BE2C (cell line): ENCODE data around the gene TNNC2.

Source experiments
- DNase-seq: peaks from one replicate; pipeline ENCODE4 v3.0.0-alpha.2; 2020
- H3K27me3 ChIP-seq: fragments of 250-450 bp; sonication (Bioruptor Pico); 2 replicates; pipeline ENCODE4 v1.5.1; 2020; ENCODE audit warnings: mild to moderate bottlenecking
- H3K36me3 ChIP-seq: fragments of 250-450 bp; sonication (Bioruptor Pico); 2 replicates; pipeline ENCODE4 v1.5.1; 2020; ENCODE audit warnings: mild to moderate bottlenecking
- H3K4me1 ChIP-seq: fragments of 250-450 bp; sonication (Bioruptor Pico); 2 replicates; pipeline ENCODE4 v1.5.1; 2020
- H3K4me3 ChIP-seq: 2 replicates; pipeline ENCODE4 v1.5.1; 2011; ENCODE audit warnings: low read depth, low read length
- H3K9me3 ChIP-seq: fragments of 250-450 bp; sonication (Bioruptor Pico); 2 replicates; pipeline ENCODE4 v1.5.1; 2020
- CTCF ChIP-seq: IDR thresholded peaks from 2 replicates; pipeline ENCODE4 v1.5.1; 2012; ENCODE audit warnings: mild to moderate bottlenecking, low read depth, low read length

TNNC2 gene

GRCh38 chr20:45781391-45781931, 45.7 kb downstream of the TNNC2 start:
- no peaks in the 10 kb centered on the region for H3K4me1 ChIP-seq
- no peak for TF ChIP-seq CTCF
- no peak overlapping the region for H3K4me3 ChIP-seq
- no peak for DNase-seq
- H3K9me3 ChIP-seq, result no peaks in the 10 kb centered on the region
- H3K27me3 ChIP-seq, result no peaks in the 10 kb centered on the region
- H3K36me3 ChIP-seq, result no peaks in the 10 kb centered on the region

- Histone ChIP-seq H3K9me3 (no peaks in the 10 kb centered on the region), H3K27me3 (peaks cover 10% of the 10 kb centered on the region), H3K36me3 (no peaks in the 10 kb centered on the region), H3K4me3 (no peak overlapping the region), H3K4me1 (no peaks in the 10 kb centered on the region)
- DNase-seq, result no peak
- no peak for TF ChIP-seq CTCF
These were observed 47.0 kb downstream of the TNNC2 start for GRCh38 chr20:45780159-45780558.

GRCh38 chr20:45779011-45779915, 47.8 kb downstream of the TNNC2 start:
- Histone ChIP-seq H3K36me3 (no peaks in the 10 kb centered on the region), H3K4me3 (no peak overlapping the region), H3K4me1 (no peaks in the 10 kb centered on the region), H3K9me3 (no peaks in the 10 kb centered on the region), H3K27me3 (peaks cover 17% of the 10 kb centered on the region)
- no peak for DNase-seq
- TF ChIP-seq CTCF, result no peak

GRCh38 chr20:45776931-45777330, 50.2 kb downstream of the TNNC2 start:
- Histone ChIP-seq H3K4me3 (no peak overlapping the region), H3K4me1 (no peaks in the 10 kb centered on the region), H3K36me3 (no peaks in the 10 kb centered on the region), H3K9me3 (no peaks in the 10 kb centered on the region), H3K27me3 (peaks cover 17% of the 10 kb centered on the region)
- DNase-seq, result no peak
- TF ChIP-seq CTCF, result no peak

GRCh38 chr20:45775411-45775810, 51.7 kb downstream of the TNNC2 start:
- no peak for DNase-seq
- no peaks in the 10 kb centered on the region for H3K9me3 ChIP-seq
- no peak overlapping the region for H3K4me3 ChIP-seq
- no peak for TF ChIP-seq CTCF
- peaks cover 8% of the 10 kb centered on the region; the same call in 1 of the 2 replicates for H3K4me1 ChIP-seq
- peaks cover 17% of the 10 kb centered on the region for H3K27me3 ChIP-seq
- H3K36me3 ChIP-seq, result no peaks in the 10 kb centered on the region

GRCh38 chr20:45774945-45775344, 52.2 kb downstream of the TNNC2 start:
- no peak for DNase-seq
- no peak overlapping the region for H3K4me3 ChIP-seq
- H3K9me3 ChIP-seq, result no peaks in the 10 kb centered on the region
- H3K36me3 ChIP-seq, result no peaks in the 10 kb centered on the region
- peaks cover 8% of the 10 kb centered on the region; the same call in 1 of the 2 replicates for H3K4me1 ChIP-seq
- peaks cover 17% of the 10 kb centered on the region for H3K27me3 ChIP-seq
- TF ChIP-seq CTCF, result no peak
